Loucy (cell line): ENCODE measurements around the gene CILP.

Experiments
- EZH2phosphoT487 ChIP-seq: fragments of 200-600 bp; IDR thresholded peaks from 2 replicates; pipeline ENCODE4 v1.6.1; 2018; ENCODE audit warnings: antibody characterized with exemption, mild to moderate bottlenecking, moderate library complexity, borderline replicate concordance
- TF ChIP-seq, protein P1 (sequence below): fragments of 200-600 bp; sonication (generic); conservative IDR thresholded peaks from 2 replicates; pipeline ENCODE4 v1.5.1; 2014; ENCODE audit warnings: mild to moderate bottlenecking, antibody characterized with exemption, low read length

DNA sequence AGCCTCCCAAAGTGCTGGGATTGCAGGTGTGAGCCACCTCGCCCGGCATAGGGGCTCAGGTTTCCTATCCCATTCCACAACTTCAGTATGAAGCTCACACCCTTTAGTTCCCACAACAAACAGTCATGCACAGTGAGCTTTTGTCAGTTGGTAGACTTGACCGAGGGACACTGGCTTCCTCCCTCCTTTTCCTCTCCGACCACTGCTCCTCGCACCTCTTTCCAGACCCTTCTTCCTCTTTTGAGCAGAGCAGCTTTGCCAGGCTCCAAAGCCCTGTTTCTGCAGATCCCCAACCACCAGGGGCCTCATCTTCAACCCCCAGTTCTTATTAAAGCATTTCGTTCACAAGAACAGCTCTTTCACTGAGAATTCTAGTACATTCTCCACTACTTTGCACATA is 12.7 kb upstream of the CILP start:
- TF ChIP-seq, protein P1, sequence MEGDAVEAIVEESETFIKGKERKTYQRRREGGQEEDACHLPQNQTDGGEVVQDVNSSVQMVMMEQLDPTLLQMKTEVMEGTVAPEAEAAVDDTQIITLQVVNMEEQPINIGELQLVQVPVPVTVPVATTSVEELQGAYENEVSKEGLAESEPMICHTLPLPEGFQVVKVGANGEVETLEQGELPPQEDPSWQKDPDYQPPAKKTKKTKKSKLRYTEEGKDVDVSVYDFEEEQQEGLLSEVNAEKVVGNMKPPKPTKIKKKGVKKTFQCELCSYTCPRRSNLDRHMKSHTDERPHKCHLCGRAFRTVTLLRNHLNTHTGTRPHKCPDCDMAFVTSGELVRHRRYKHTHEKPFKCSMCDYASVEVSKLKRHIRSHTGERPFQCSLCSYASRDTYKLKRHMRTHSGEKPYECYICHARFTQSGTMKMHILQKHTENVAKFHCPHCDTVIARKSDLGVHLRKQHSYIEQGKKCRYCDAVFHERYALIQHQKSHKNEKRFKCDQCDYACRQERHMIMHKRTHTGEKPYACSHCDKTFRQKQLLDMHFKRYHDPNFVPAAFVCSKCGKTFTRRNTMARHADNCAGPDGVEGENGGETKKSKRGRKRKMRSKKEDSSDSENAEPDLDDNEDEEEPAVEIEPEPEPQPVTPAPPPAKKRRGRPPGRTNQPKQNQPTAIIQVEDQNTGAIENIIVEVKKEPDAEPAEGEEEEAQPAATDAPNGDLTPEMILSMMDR = no peak
- no peak for TF ChIP-seq EZH2phosphoT487
